ENCODE measurements around the gene NEDD1. TPM values are rescaled to one million over a fixed set of nuclear protein-coding genes. Genes with fewer than 3 reads are reported as not detected.

The NEDD1 gene, protein sequence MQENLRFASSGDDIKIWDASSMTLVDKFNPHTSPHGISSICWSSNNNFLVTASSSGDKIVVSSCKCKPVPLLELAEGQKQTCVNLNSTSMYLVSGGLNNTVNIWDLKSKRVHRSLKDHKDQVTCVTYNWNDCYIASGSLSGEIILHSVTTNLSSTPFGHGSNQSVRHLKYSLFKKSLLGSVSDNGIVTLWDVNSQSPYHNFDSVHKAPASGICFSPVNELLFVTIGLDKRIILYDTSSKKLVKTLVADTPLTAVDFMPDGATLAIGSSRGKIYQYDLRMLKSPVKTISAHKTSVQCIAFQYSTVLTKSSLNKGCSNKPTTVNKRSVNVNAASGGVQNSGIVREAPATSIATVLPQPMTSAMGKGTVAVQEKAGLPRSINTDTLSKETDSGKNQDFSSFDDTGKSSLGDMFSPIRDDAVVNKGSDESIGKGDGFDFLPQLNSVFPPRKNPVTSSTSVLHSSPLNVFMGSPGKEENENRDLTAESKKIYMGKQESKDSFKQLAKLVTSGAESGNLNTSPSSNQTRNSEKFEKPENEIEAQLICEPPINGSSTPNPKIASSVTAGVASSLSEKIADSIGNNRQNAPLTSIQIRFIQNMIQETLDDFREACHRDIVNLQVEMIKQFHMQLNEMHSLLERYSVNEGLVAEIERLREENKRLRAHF
- 32.2 TPM for total RNA-seq

DNA sequence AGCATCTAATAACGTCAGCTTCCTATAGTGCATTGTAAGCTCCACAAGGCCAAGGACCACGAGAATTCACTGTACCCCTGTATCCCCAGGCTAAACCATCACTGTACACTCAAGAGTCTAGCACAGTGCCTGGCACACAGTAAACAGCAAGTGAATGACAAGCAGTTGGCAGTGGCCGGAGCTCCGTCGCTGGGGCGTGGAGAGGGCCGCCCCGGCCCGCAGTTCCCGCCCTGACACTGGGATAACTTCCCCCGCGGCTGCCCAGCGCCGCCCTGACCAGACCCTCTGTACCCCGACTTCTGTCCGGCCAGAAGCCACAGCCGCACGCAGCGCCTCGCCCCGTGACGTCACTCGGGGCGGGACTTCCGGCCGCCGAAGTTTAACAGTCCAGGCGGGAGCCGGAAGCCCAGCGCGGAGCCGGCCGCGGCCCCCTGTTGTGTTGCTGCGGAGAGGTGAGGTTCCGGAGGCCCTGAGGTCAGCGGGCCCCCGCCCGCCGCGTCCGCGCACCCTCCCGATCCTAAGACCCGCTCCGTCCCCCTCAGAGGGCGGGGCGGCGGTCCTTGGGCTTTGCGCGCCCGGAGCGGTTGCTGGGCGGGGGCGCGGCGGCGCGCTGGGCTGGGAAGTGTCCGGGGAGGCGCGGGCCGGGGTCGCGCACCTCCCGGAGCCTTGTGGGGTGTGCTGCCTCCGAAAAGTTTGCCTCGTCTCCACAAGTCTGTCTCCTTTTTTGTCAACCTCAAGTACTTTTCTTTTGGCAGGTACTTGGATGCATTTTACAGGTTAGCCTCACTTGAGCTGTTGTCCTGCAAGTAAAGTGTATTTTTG is at the start of gene NEDD1:
NEDD1 (plus strand) TSS at position 409 of the 822 bp plus-strand sequence. CDS start 2,503 bp downstream, outside the sequence.
- peak; percentile 80 for DNase-seq

DNA sequence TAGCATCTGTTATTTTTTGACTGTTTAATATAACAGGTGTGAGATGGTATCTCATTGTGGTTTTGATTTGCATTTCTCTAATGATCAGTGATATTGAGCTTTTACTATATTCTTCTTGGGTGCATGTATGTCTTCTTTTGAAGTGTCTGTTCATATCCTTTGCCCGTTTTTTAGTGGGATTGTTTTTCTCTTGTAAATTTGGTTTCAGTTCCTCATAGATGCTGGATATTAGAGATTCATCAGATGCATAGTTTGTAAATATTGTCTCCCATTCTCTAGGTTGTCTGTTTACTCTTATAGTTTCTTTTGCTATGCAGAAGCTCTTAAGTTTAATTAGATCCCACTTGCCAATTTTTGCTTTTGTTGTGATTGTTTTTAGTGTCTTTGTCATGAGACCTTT is 48.9 kb upstream of the NEDD1 start:
- DNase-seq: no peak

DNA sequence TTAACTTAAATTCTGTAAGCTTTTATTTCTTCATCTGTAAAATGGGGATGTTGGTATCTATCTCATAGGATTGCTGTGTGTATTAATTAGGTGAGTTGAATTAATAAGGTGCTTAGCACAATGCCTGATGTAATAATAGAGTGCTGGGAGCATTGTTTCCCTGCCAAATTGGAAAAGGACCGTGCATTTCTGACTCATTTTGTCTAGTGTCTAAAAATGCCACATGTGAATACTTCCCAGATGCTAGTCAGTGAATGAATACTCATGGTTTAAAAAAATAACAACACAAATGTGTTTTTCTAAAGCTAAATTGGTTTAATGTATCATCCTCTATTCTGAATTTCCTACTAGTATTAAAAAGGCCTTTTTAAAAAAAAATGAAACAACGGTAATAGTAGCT is 45.4 kb upstream of the NEDD1 start:
- no peak for DNase-seq

DNA sequence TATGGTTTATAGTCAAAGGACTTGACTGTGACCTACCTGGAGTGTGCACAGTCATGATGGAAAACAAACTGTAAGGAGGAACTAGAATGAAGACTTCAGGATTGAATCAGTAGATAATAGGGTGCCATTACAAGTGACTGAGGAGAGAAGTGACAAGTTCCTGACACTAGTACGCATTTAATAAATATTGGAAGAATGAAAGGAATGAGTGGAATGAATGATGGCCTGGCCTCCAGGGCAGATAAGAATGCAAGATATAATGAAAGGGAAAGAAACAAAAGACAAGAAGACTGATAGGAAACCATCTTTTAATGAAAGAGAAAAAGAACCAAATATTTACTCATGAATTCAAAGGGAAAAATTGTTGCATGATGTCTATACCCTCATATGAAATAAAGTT is 44.7 kb upstream of the NEDD1 start:
- DNase-seq: no peak

DNA sequence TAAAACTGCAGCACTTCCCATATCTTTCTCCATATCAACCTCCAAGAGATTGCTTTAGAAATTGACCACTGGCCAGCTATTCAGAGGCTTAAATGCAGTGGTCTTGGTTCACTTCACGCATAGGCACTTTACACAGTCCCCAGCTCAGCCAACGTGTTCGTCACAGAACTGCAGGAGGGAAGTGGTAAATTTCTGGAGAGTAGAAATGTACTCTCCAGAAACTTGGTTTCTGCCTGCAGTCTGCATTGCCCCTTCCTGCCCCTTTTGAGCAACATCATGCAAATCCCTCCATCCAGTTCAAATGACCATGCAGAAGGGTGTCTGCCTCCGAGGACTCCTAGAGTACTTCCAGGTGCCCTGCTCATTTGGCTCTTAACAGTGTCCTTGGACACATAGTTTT is 42.7 kb upstream of the NEDD1 start:
- no peak for DNase-seq

DNA sequence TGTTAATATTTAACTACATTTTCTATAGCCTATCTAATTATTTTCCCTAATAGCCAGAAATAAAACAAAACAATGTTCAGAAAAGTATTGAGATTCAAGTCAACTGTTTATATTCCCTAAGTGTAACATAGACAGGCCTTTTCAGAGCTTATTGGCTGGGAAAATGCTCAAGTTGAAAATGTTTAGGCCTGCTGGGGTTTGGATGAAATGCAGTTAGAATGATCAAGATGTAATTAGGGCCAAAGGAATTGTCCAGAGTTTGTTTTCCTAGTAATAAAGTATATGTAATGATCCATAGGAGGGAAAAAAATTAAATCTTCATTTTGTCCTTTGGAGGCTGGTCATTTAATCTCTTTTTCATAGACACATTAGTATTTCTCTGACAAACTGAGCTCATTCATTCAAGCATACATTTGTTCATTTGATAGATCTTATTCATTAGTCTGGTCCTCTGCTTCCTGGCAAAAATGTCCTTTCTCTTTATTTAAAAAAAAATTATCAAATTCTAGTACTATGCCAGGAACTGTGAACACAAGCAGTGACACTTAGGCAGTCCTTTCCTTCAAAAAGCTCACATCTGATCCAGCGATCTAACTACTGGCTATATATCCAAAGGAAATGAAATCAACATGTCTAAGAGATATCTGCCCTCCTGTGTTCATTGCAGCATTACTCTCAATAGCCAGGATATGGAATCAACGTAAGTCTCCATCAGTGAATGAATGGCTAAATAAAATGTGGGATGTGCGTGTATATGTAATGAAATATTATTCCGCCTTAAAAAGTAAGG is 40.1 kb upstream of the NEDD1 start:
- DNase-seq: no peak

DNA sequence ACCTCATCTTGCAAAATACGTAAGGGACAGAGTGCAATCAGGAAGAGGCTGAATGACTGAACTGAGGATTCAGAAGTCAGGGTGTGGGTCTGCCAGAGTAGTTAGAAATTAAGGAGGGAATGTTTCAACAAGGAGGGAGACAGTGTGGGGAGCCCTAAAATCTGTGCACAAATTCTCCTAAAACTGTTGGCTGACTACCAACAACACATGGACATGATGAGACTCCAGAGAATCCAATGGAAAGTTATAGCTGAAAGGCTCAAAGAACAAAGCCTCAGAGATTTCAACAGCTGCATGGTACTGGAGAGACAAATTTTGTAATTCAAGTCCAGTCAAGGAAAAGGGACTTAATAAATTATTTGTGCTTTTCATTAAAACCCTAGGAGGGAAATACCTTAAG is 36.1 kb upstream of the NEDD1 start:
- no peak for DNase-seq

DNA sequence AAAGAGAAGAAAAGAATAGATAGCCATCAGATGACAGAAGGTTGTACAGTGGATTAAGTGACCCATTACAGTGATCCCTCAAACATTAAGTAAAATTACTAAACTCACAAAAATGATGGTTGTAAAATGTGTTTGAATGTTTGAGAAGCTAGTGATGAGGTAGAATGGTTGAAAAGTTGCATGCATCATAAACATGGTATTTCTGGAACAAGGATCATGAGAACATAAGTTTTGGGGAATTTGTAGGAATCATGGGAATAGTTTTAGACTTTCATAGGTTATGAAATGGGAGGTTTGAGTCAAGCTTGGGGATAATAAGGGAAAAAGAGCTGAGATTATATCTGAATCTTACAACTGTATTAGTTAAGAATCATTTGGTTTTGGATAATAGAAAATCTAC is 34.1 kb upstream of the NEDD1 start:
- DNase-seq: no peak

DNA sequence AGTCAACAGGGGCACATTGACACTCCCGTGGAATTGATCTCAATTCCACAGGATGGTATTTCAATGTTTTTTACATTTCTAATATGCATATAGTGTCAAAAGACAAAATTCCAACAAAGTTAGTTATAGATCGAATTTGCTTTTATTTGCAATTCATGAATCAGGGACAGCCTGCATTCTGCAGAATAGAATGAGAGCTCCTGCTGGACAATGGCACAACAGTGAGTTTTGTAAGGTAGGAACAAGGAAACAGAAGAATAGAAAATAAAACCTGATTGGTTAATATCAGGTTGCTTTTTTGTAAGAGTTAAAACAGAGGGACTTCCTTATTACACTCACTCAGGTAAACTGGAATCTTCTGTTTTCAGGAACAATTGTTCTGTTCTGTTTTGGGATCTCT is 32.8 kb upstream of the NEDD1 start:
- DNase-seq: no peak

DNA sequence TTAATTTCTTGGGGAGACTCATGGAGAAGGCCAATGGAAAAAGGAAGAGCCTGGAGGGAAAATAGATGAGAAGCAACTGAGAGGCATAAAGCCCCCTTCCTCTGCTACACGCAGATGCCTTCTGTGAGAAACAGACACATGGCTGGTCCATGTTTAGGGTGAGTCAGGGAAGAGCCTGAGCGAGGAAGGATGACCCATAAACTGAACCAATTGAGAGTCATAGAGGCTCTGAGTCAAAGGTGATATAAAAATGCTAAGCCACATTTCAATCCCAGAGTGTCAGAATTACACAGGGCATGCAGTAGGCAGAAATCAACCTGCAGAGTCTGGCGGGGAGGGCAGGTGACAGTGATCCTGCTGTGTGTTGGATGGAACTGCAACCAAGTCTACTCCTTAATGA is 30.1 kb upstream of the NEDD1 start:
- DNase-seq: no peak

DNA sequence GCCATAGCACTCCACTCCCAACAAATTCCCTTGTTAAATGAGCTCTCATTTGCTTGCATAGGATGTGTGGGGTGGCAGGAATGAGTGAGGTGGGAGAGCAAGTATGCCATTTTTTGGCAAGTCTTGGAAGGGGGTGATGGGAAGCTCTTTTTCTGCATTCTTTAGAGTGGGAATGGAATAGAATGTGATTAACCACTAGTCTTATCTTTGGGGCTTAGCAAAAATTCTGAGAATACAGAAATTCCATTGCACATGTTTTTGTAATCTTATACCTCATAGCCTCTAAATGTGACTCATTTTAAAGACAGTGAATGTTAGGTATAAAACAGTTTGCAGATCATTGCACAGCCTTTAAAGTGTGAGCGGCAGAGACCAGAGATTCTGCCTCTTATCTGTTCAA is 28.4 kb upstream of the NEDD1 start:
- DNase-seq: no peak

DNA sequence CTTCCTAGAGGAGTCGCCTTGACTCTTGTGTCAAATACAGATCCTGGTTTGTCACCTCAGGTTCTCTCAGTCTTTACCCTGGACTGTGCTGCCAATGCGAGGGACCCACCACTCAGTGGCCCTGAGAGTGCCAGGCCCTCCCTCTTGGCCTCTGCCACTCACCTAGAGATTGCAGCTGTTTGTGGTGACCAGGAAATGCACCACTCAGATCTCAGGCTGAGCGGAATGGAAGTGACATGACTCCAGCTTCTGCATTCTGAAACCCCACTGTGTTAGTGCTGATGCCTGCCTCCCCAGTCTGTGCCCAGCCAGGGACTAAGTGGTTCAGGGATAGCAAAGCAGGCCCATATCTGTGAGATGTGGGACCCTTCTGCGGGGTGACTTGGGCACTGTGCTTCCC is 27.8 kb upstream of the NEDD1 start:
- DNase-seq: no peak

DNA sequence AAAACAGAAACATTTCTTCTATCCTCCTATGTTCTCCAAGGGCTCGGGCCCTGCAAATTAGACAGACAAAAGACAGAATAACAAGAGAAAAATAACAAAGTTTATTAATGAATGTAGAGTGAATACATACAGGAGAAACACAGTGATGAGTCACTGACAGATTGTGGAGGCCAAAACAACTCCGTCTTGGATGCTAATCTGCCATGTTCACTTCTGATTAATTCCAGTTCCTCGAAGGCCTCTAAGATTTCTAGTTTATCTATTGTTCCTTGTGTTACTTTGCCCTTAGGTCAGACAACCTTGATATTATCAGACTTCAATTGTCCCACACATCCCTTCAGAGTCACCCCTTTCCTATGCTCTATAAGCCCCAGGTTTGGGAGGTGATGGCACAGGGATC is 26.8 kb upstream of the NEDD1 start:
- DNase-seq: no peak

DNA sequence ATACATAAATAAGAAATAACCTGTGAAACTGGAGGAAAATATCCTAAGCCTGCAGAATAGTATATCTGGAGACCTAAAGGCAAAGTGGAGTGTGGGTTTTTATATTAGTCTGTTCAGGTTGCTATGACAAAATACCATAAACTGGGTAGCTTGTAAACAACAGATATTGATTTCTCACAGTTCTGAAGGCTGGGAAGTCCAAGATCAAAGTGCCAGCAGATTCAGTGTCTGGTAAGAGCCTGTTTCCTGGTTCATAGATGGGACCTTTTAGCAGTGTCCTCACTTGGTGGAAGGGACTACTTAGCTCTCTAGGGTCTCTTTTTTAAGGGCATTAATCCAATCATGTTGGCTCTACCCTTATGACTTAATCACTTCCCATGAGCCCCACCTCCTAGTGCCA is 25.4 kb upstream of the NEDD1 start:
- no peak for DNase-seq

DNA sequence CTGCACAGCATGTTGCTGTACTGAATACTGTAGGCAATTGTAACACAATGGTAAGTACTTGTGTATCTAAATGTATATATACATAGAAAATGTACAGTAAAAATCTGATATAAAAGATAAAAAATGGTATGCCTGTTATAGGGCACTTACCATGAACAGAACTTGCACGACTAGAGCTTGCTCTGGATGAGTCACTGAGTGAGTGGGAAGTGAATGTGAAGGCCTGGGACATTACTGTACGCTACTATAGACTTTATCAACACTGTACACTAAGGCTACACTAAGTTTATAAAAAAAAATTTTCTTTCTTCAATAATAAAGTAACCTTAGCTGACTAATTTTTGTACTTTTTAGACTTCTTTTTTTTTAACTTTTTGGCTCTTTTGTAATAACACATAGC is 24.2 kb upstream of the NEDD1 start:
- DNase-seq: no peak

DNA sequence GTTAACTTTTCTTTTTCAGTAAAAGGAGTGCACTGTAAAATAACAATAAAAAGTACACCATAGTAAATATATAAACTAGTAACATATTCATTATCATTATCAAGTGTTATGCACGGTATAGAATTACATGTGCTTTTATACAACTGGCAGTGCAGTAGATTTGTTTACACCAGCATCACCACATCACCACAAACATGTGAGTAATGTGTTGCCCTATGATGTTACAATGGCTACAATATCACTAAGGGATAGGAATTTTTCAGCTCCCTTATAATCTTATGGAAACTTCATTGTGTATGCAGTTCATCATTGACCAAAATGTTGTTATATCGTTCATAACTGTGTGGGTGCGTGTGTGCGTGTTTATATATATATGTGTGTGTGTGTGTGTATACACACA is 23.5 kb upstream of the NEDD1 start:
- no peak for DNase-seq

DNA sequence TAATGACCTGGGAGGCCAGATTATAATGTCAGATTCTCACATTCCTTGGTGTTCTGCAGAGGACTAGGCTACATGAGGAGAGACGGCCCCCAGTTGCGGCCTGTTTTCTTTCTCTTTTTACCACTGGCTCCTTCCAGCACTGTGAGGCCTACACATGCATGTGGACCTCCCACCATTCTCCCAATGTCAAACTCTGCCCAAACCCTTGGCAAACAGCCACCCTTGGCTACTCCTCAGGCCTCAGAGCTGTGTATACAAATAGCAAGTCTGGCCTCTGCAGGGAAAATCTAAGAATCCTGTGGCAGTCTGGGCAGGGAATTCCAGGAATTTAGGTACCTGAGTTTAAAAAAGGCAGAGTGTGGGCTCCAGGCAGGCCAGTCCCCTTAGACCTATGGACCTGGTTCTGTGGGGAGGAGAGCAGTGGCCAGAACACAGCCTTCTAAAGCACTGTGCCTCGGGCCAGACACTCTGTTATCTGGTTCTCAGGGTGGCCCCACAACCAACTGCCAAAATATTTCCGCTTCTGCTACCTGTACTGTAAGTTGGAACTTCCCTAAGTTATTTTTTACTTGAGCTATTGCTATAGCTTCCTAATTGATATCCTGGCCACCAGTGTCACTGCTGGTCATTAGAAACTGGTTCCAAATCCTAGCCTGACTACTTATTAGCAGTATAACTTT is 19.9 kb upstream of the NEDD1 start:
- no peak for DNase-seq

DNA sequence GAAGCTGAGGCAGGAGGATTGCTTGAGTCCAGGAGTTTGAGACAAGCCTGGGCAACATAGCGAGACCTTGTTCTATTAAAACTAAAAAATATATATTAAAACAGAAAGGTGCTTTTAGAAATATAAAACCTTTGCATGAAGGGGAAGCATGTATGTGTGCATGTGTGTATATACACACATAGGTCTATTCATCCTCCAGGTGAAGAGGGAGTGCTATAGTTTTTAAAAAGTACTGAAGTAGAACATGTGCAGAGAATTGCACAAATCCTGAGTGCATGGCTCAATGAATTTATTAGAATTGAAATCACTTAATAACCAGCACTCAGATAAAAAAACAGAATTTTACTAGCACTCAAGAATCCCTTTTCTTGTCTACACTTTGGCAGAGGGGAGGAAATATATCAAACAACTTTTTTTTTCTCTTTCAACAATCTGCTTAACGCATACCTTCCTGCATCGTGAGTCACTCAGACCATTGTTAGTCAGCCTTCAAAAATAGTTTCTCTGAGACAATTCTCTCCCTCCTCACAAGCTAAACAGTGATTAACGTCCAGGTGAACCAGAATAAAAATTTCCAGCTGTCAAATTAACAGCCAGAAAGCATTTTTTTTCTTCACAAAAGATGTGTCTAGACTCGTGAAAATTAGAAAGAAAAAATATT is 17.7 kb upstream of the NEDD1 start:
- DNase-seq: no peak

DNA sequence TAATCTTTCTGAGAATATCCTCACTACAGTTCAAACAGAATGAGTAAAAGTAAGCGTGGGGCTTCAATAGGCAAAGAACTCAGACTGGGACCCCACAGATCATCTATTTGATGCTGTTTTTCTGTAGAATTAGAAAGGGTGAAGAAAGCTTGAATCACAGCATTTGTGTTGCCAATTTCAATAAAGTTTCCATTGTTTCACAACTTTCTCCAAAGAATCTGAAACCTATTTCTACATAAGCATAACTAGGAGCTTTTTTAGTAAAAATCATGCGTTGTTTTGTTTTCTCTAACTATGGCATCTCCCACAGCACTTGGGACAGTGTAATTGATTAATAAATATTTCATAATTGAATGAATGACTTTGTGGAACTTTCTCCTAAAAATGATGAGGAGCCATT is 16.7 kb upstream of the NEDD1 start:
- DNase-seq: no peak

DNA sequence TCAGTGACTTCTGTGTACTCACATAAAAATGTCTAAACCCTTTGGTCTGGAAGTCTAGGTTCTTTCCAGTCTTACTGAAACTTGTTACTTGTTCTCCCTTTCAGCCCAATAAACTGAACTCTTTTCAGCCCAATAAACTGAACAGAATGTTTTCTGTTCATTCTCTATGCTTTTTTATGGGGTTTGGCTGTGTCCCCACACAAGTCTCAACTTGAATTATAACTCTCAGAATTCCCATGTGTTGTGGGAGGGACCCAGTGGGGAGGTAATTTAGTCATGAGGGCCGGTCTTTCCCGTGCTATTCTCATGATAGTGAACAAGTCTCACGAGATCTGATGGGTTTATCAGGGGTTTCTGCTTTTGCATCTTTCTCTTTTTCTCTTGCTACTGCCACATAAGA is 15.0 kb upstream of the NEDD1 start:
- no peak for DNase-seq

DNA sequence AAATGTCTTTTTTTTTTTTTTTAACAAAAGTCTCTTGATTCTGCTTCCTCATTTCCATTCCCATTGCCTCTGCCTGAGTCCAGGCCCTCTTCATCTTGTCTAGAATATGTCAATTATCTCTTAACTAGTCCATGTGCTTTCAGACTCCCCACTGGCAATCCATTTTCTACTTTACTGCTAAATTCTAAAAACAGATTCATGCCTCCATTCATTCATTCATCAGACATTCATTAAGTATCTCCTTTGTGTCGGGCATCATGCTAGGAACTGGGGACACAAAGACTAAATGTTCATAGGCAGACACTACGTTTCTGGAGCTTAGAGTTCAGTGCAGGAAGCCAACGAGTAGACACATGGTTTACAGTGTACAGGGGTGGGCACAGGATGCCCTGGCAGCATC is 9.6 kb upstream of the NEDD1 start:
- no peak for DNase-seq

All from skin of body (tissue), 2 donors.